Activated CD4-positive, alpha-beta T cell treated with anti-CD3 and anti-CD28 coated beads, Interleukin-2, amount 50 U/mL, for 16 hours (primary cell): ENCODE results near the gene MR1.

Source experiments
- DNase-seq: peaks from one replicate; pipeline ENCODE4 v3.0.0-alpha.2; 2020

MR1 gene

DNA sequence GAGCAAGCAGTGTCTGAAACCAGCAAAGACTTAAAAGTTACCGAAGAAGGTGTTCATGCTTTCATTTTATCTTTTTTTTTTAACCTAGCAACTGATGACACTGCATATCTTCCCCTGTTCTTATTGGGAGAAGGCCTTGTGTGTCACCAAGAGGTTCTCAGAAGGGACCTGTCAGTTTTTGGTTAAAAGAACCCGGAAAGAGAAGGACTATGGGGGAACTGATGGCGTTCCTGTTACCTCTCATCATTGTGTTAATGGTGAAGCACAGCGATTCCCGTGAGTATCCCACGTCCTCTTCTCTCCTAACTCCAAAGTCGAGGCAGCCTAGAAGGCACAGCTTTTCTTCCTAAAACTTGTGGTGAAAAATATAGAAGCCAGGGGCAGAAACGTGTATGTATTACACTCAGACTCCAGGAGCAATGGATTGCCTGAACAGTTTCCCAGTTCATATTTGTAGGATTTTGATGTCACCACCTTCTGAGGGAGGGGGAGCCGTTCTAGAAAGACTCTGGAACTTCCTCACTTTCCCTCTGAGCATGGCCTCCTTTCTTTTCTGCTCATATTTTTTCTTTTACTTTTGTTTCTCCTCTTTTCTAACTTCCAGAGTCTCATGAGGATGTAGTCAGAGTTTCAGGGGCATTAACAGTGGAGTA lies at the start of gene MR1:
MR1 (plus strand) TSS at position 185 of the 653 bp plus-strand sequence; CDS start at position 210, 25 bp downstream.
- peak; percentile 88 for DNase-seq

- no peak for DNase-seq
These were observed 45.5 kb upstream of the MR1 start for GRCh38 chr1:180988253-180988752.

GRCh38 chr1:180994262-180994661 lies 39.5 kb upstream of the MR1 start:
- no peak for DNase-seq

GRCh38 chr1:180997843-180998504 lies 35.8 kb upstream of the MR1 start:
- no peak for DNase-seq

GRCh38 chr1:181001091-181001780 lies 32.5 kb upstream of the MR1 start:
- no peak for DNase-seq

GRCh38 chr1:181002582-181003172 lies 31.1 kb upstream of the MR1 start:
- no peak for DNase-seq

- DNase-seq, result no peak
These were observed 23.0 kb upstream of the MR1 start for GRCh38 chr1:181010789-181011188.

DNA sequence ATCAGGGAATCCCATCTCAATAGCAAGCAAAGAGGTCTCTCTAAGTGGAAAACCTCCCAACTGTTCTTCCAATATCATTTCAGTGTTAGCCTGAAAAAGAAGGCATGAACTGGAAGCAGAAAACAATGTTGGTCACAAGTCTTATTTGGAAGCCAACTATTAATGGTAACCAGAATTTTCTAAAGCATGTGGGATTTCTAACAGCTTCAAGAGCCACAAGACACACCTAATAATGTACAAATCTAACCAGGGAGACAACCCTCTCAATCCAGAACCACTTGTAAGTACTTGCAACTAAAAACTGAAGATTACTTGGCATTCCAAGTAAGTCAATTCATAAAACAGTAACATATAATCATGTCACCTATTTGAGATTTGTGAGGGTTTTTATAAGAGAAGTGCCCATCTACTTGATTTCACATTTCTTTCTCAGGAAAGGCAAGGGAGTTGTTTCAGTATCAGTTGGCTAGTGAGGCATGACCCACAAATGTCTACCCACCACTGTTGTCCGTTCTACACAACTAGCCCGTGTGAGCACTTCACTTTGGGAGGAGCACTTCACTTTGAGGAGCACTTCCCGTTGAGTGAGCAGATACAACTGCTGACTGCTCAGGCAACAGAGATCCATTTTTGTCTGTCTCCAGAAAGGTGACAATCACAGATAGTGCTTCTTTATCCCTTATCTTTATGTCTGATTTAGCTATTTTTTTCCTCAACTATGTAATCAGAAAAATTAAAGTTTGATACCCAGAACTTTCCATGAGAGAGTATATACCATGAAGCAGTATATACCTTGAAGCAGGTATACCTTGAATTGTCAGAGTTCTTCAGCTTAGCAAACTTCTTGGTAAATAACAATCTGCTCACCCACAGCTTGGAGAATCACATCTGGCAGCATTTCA lies 22.2 kb upstream of the MR1 start:
- no peak for DNase-seq

- no peak for DNase-seq
These were observed 21.5 kb upstream of the MR1 start for GRCh38 chr1:181012203-181012745.

GRCh38 chr1:181013144-181013543 lies 20.6 kb upstream of the MR1 start:
- peak; percentile 40 for DNase-seq

- DNase-seq, result peak; percentile 62
These were observed 19.1 kb upstream of the MR1 start for GRCh38 chr1:181014477-181015250.

DNA sequence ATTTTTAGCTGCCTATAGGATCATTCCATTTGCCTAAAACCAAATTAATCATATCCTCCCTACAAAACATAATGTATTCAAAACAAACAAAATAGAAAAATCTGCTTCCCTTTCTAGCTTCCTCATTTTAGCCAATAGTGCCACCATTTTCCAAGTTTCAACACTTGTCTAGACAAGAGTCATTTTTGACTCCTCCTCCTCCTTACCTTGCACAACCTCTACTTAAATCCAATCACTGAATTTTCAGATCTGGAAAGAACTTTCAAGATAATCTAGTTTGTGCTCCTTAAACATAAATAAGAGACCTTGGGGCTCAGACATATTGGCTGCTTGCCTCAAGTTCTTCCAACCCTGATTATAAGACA lies 18.6 kb upstream of the MR1 start:
- no peak for DNase-seq

GRCh38 chr1:181016563-181016962 lies 17.2 kb upstream of the MR1 start:
- DNase-seq, result no peak

DNA sequence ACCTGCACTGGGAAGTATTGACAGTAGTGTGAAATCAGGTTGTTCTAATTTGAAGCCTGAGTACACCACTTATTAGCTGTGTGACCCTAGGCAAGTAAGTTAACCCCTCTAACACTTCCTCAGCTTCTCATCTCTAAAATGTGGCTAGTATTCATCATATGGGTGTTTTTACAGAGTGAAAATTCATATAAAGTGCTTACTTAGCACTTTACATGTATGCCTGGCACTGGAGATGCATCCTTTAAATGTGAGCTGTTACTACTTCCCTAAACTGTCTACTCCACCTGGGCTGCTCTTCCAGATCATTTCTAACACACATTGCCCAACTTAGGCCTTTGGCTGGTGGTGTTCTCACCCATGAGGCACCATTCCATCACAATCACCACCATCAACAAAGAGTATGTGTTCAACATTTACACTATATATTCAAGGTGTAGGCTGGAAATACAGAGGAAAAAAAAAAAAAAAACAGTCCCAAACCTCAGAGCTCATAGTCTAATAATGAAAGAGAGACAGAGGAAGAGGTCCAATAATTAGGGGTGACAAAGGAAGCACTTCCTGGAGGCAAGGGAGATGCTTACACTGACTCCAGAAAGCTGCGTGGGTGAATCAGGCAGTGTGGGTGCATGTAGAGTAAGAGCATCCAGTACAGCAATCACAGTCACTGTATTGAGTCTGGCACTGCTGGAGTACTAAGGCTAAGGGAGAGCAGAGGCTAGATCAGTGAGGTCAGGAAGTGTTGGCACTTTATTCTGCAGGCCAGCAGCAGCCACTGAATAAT lies 14.7 kb upstream of the MR1 start:
- DNase-seq, result peak; percentile 59

- DNase-seq, result no peak
These were observed 12.6 kb upstream of the MR1 start for GRCh38 chr1:181021159-181021558.

GRCh38 chr1:181021811-181022434 lies 11.9 kb upstream of the MR1 start:
- DNase-seq, result peak; percentile 74

- no peak for DNase-seq
These were observed 10.3 kb upstream of the MR1 start for GRCh38 chr1:181023265-181024057.

GRCh38 chr1:181028196-181028595 lies 5.6 kb upstream of the MR1 start:
- DNase-seq, result no peak

DNA sequence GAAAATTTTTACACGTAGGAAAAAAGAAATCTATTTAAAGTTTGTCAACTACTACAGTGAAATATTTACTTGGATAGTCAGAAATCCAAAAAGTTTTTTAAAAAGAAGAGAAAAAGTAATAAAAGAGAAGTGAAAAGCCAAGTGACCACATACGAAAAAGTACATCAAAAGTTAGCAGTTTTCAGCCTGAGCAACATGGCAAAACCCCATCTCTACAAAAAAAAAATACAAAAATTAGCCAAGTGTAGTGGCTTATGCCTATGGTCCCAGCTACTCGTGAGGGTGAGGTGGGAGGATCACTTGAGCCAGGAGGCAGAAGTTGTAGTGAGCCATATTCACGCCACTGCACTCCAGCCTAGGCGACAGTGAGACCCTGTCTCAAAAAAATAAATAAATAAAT lies 5.2 kb upstream of the MR1 start:
- DNase-seq, result no peak
